Right lobe of liver (tissue), 6 donors: Measurements from ENCODE around the gene TSPAN10. TPM values are rescaled to one million over a fixed set of nuclear protein-coding genes. Genes with fewer than 3 reads are reported as not detected.

ENCODE experiments used
- ATAC-seq, 4 donors: fragments of 200-7000 bp; cut with Tn5 transposase; one replicate each; pipeline ENCODE4 v1.9.1; 2020; ENCODE audit warnings: mild to moderate bottlenecking in 4 of 4, moderate library complexity in 4 of 4
- DNase-seq, 3 donors: peaks; one replicate each; pipeline ENCODE4 v3.0.0-alpha.2; 2020
- H3K27ac ChIP-seq, 3 donors: fragments of 200-600 bp; one replicate each; pipeline ENCODE4 v1.8.0; 2022
- H3K27me3 ChIP-seq, 2 donors: fragments of 200-600 bp; one replicate each; pipeline ENCODE4 v1.8.0; 2022
- H3K36me3 ChIP-seq, 4 donors: fragments of 200-600 bp; sonication (generic) in 1 of 4; one replicate each; pipeline versions ENCODE4 v1.5.1 to v1.8.0; 2017 to 2022; ENCODE audit warnings: control low read depth in 1 of 4
- H3K4me1 ChIP-seq, 4 donors: fragments of 200-600 bp; sonication (generic) in 1 of 4; one replicate each; pipeline versions ENCODE4 v1.5.1 to v1.8.0; 2017 to 2022; ENCODE audit warnings: control low read depth in 1 of 4
- H3K4me3 ChIP-seq, 3 donors: fragments of 200-600 bp; one replicate each; pipeline ENCODE4 v1.8.0; 2022
- H3K9me3 ChIP-seq, 4 donors: fragments of 200-600 bp; sonication (generic) in 1 of 4; one replicate each; pipeline versions ENCODE4 v1.5.1 to v1.8.0; 2017 to 2022; ENCODE audit warnings: control low read depth in 1 of 4
- POLR2A ChIP-seq: fragments of 450-650 bp; IDR thresholded peaks from one replicate; pipeline ENCODE4 v1.6.1; 2017; ENCODE audit warnings: antibody characterized with exemption, mild to moderate bottlenecking
- WGBS: methylation state at CpG from one replicate; pipeline ENCODE4 v1.1.6; 2018; ENCODE audit warnings: low coverage, low lambda C conversion rate; ENCODE audit not compliant: insufficient coverage; ENCODE audit errors: missing lambda C conversion rate; 5-methylcytosine and 5-hydroxymethylcytosine counted together
- intact Hi-C, 2 donors: fragments of 100-400 bp; cut with DNase I; formaldehyde crosslinking; loops; one replicate each; pipeline versions ENCODE4 v1.11.2 to v1.14.1; 2022
- total RNA-seq, 6 experiments: library from RNA; depleted of rRNA in 2 of 6; stranded (reverse); fragments of >200 nt in 2 of 6; fragmentation: NEBNext Ultra II Directional in 3 of 6; extraction: Animal tissue kit (Norgen Biotek cat#: 25700) in 3 of 6; gene quantifications; one replicate each; pipeline versions ENCODE4 v1.1.0 to v1.2.4, GENCODE V29; 2016 to 2023
- TF ChIP-seq, protein P1 (sequence below), 4 donors: fragments of 200-600 bp in 3 of 4; fragments of 450-650 bp in 1 of 4; IDR thresholded peaks; one replicate each; pipeline versions ENCODE4 v1.5.1 to v1.8.0; 2016 to 2022; ENCODE audit warnings: antibody characterized with exemption in 4 of 4, mild to moderate bottlenecking in 2 of 4
- donor health status: DM: no; HTN: yes; CAD: no.
- donor health status: DM: no; HTN: no; CAD: no.
- donor health status: DM: no; HTN: no; CAD: no.
- donor health status: DM: no; HTN: yes; CAD: no.
- donor health status: DM: no; HTN: yes; CAD: no.

The TSPAN10 gene
- total RNA-seq, 6 experiments from 2014 or later: 0.18 to 1.2 (median 0.62) TPM

DNA sequence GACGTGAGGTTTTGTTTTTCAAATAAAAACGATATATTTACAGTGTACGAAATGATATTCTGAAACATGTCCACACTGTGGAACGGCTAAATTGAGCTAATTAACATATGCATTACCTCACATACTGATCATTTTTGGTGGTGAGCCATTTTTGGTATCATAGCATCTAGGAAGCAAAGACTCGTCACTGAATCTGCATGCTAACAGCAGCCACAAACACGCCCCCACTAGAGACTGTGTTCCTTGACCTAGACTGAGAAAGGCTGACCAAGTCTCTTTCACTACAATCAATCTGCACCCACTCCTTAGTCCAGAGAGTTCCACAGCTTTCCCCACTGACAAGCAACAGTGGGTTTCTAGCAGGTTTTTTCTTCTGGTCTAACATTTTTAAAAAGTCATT is 29.6 kb upstream of the TSPAN10 start:
- H3K4me1 ChIP-seq: no peaks in the 10 kb centered on the region
- no peak overlapping the region for H3K4me3 ChIP-seq
- 75% methylated on average over 6 of the region's 6 CpGs for WGBS
- H3K36me3 ChIP-seq: peaks cover 4 to 80% (median 44%) of the 10 kb centered on the region in 4 donors
- no peak for ATAC-seq
- no peaks in the 10 kb centered on the region for H3K27me3 ChIP-seq
- intact Hi-C loops: no loop called here
- DNase-seq: no peak
- no peaks in the 10 kb centered on the region for H3K9me3 ChIP-seq
- H3K27ac ChIP-seq: no peak overlapping the region
- TF ChIP-seq, protein P1, sequence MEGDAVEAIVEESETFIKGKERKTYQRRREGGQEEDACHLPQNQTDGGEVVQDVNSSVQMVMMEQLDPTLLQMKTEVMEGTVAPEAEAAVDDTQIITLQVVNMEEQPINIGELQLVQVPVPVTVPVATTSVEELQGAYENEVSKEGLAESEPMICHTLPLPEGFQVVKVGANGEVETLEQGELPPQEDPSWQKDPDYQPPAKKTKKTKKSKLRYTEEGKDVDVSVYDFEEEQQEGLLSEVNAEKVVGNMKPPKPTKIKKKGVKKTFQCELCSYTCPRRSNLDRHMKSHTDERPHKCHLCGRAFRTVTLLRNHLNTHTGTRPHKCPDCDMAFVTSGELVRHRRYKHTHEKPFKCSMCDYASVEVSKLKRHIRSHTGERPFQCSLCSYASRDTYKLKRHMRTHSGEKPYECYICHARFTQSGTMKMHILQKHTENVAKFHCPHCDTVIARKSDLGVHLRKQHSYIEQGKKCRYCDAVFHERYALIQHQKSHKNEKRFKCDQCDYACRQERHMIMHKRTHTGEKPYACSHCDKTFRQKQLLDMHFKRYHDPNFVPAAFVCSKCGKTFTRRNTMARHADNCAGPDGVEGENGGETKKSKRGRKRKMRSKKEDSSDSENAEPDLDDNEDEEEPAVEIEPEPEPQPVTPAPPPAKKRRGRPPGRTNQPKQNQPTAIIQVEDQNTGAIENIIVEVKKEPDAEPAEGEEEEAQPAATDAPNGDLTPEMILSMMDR (IDR thresholded peaks at IDR 0.05): no peak
- TF ChIP-seq POLR2A: no peak

GRCh38 chr17:81608082-81608481 is 28.9 kb upstream of the TSPAN10 start:
- Histone ChIP-seq H3K4me1 (no peaks in the 10 kb centered on the region), H3K4me3 (no peak overlapping the region), H3K27me3 (no peaks in the 10 kb centered on the region), H3K27ac (no peak overlapping the region), H3K9me3 (no peaks in the 10 kb centered on the region), H3K36me3 (peaks cover 8 to 84% (median 43%) of the 10 kb centered on the region in 4 donors)
- intact Hi-C loops: no loop called here
- ATAC-seq: no peak
- DNase-seq: no peak
- 100% methylated on average over 4 of the region's 4 CpGs for WGBS
- TF ChIP-seq, protein P1 (IDR thresholded peaks at IDR 0.05): no peak

- intact Hi-C loops: no loop called here
Observed at GRCh38 chr17:81608605-81609004, 28.4 kb upstream of the TSPAN10 start.

DNA sequence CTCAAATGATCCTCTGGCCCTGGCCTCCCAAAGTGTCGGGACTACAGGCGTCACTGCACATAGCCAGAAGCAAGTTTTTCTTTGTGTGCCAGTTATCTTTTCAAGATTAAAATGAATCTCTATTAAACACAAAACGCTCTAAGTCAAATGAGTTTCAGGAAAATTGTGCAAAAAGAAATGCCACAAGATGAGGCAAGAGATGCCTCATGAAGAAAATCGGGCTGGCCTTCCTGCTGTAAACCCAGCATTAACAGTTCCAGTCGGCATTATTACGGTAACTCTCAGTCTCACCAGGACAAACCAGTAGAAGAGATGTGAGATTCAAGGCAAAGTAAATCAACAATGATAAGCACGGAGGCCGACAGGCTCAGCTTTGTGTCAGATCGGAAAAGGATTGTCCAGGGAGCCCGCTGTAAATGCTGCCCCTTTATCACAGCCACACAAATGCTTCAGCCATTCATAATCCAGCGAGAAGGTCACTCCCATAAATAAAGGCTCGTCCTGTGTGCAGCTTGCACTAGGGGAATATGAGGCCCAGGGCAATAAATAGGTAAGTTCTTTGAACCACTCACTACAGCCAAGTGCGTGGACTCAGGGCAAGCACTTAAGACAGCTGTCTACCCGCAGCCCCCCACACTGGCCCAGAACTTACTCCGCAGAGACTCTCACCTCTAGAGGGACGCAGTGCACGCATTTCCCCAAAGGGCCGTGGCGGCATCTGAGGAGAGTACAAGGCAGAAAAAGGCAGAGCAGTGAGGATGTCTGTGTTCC is 27.3 kb upstream of the TSPAN10 start:
- no peak for TF ChIP-seq POLR2A
- TF ChIP-seq, protein P1 (IDR thresholded peaks at IDR 0.05): no peak
- ATAC-seq (no peak), DNase-seq (no peak)
- Histone ChIP-seq H3K36me3 (peaks cover 8 to 73% (median 32%) of the 10 kb centered on the region in 4 donors), H3K27me3 (no peaks in the 10 kb centered on the region), H3K9me3 (no peaks in the 10 kb centered on the region), H3K4me1 (no peaks in the 10 kb centered on the region), H3K4me3 (no peak overlapping the region), H3K27ac (no peak overlapping the region)
- intact Hi-C loops: no loop called here
- WGBS: 87% methylated on average over 10 of the region's 19 CpGs

More at GRCh38 chr17:81608605-81609004, 28.4 kb upstream of the TSPAN10 start:
- TF ChIP-seq, protein P1 (IDR thresholded peaks at IDR 0.05): no peak
- no peak for TF ChIP-seq POLR2A
- H3K36me3 ChIP-seq: peaks cover 8 to 84% (median 42%) of the 10 kb centered on the region in 4 donors
- no peaks in the 10 kb centered on the region for H3K4me1 ChIP-seq
- no peak overlapping the region for H3K27ac ChIP-seq
- 79% methylated on average over 6 of the region's 13 CpGs for WGBS
- no peaks in the 10 kb centered on the region for H3K27me3 ChIP-seq
- H3K4me3 ChIP-seq: no peak overlapping the region
- peak in 1 of 4 donors; percentile 29 for ATAC-seq
- H3K9me3 ChIP-seq: no peaks in the 10 kb centered on the region
- no peak for DNase-seq
